NCI-H1417 (cell line): ENCODE data around the gene AFF3.
A peak's percentile ranks its signal among the peaks of the same experiment; 100 is the strongest.
"Not testable (repeated sequence)": the region's sequence is repeated elsewhere in the genome, so short reads cannot be mapped to it uniquely, and the experiment has no call there.

Experiments
- DNase-seq, 3 experiments: peaks; one replicate each; lab custom pipeline; 2025; lab: John Stamatoyannopoulos, UW

The AFF3 gene

GRCh38 chr2:99670768-99671734 lies 471.3 kb downstream of the AFF3 start:
- no peak for DNase-seq

GRCh38 chr2:99666256-99666655 lies 476.1 kb downstream of the AFF3 start:
- DNase-seq, result no peak

GRCh38 chr2:99663641-99664040 lies 478.7 kb downstream of the AFF3 start:
- DNase-seq, result no peak

- peak in 2 of 3 experiments; percentile 21 to 54 for DNase-seq
Measured at GRCh38 chr2:99662761-99663341, 479.5 kb downstream of the AFF3 start.

GRCh38 chr2:99661761-99662160 lies 480.6 kb downstream of the AFF3 start:
- not testable (repeated sequence) for DNase-seq

- no peak for DNase-seq
Measured at GRCh38 chr2:99660616-99661406, 481.6 kb downstream of the AFF3 start.

- no peak for DNase-seq
Measured at GRCh38 chr2:99659874-99660273, 482.5 kb downstream of the AFF3 start.

GRCh38 chr2:99657691-99658258 lies 484.6 kb downstream of the AFF3 start:
- no peak for DNase-seq

GRCh38 chr2:99656994-99657393 lies 485.4 kb downstream of the AFF3 start:
- no peak for DNase-seq

GRCh38 chr2:99653433-99653832 lies 489.0 kb downstream of the AFF3 start:
- DNase-seq, result no peak

- no peak for DNase-seq
Measured at GRCh38 chr2:99652862-99653261, 489.5 kb downstream of the AFF3 start.

- DNase-seq, result no peak
Measured at GRCh38 chr2:99651930-99652670, 490.3 kb downstream of the AFF3 start.

- no peak for DNase-seq
Measured at GRCh38 chr2:99648906-99649789, 493.2 kb downstream of the AFF3 start.

GRCh38 chr2:99648178-99648844 lies 494.1 kb downstream of the AFF3 start:
- DNase-seq, result no peak

GRCh38 chr2:99645960-99646359 lies 496.4 kb downstream of the AFF3 start:
- DNase-seq, result no peak

GRCh38 chr2:99644419-99644787 lies 498.0 kb downstream of the AFF3 start:
- DNase-seq, result peak in 1 of 3 experiments; percentile 54

GRCh38 chr2:99643787-99644418 lies 498.5 kb downstream of the AFF3 start:
- peak in 1 of 3 experiments; percentile 62 for DNase-seq

GRCh38 chr2:99641999-99642398 lies 500.4 kb downstream of the AFF3 start:
- DNase-seq, result no peak

- no peak for DNase-seq
Measured at GRCh38 chr2:99640635-99641151, 501.7 kb downstream of the AFF3 start.
